ENCODE measurements around the gene KIF14. TPM values are rescaled to one million over a fixed set of nuclear protein-coding genes. Genes with fewer than 3 reads are reported as not detected.

KIF14 gene
- total and polyA plus RNA-seq, 2 of the 13 experiments (the other 11 are each of a cell fraction or from before 2014, with no cell fraction given): 3.3 to 11.2 TPM

DNA sequence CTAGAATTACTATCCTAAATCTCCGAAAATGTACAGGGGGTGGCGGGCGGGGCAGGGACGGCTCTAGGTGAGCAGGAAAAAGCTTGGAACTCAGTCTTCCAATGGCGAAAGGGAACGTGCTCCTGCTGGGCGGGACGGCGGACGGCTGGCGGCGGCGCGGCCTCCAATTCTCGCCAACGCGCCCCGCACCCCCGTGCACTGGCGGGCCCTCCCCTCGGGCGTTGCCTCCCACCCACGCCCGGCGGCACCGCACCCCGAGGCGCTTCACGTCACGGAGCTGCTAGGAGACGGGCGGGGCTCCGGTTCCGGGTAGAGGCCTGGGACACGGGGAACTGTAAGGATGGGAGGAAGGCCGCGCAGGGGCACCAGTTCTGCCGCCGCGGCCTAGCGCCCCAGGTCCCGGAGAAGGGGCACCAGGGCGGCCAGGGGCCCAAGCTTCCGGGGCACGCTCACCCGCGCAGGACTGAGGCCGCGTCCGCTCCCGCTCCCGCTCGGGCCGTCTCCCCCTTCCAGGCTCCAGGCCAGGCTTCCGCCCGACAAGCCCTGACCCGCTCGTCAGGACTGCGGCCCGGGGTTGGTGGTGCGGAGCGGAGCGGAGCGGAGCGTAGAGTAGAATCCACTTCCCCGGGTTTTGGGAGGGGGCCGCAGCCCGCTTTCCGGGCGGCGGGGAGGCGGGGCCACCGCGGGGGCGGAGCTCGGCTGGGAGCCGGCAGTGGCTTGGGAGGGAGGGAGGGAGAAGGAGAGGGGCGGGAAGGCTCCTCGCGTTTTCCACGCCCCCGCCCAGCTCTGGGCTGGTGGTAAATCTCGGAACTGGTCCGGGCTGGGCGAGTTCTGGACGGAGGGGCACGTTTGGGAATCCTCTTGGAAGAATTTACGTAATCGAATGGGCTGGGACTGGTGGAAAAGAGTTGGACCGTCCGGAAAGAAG lies 49.0 kb upstream of the KIF14 start, which contains the start of gene DDX59 (continued):
- TF ChIP-seq, protein P1, sequence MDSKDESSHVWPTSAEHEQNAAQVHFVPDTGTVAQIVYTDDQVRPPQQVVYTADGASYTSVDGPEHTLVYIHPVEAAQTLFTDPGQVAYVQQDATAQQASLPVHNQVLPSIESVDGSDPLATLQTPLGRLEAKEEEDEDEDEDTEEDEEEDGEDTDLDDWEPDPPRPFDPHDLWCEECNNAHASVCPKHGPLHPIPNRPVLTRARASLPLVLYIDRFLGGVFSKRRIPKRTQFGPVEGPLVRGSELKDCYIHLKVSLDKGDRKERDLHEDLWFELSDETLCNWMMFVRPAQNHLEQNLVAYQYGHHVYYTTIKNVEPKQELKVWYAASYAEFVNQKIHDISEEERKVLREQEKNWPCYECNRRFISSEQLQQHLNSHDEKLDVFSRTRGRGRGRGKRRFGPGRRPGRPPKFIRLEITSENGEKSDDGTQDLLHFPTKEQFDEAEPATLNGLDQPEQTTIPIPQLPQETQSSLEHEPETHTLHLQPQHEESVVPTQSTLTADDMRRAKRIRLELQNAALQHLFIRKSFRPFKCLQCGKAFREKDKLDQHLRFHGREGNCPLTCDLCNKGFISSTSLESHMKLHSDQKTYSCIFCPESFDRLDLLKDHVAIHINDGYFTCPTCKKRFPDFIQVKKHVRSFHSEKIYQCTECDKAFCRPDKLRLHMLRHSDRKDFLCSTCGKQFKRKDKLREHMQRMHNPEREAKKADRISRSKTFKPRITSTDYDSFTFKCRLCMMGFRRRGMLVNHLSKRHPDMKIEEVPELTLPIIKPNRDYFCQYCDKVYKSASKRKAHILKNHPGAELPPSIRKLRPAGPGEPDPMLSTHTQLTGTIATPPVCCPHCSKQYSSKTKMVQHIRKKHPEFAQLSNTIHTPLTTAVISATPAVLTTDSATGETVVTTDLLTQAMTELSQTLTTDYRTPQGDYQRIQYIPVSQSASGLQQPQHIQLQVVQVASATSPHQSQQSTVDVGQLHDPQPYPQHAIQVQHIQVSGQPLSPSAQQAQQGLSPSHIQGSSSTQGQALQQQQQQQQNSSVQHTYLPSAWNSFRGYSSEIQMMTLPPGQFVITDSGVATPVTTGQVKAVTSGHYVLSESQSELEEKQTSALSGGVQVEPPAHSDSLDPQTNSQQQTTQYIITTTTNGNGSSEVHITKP (CRISPR knock-in tag; IDR thresholded peaks at IDR 0.05; ENCODE audit: low read depth): no peak; the same call in 1 of the 2 replicates
- peak; percentile 75; the same call in 1 of the 2 replicates for TF ChIP-seq ZBTB1 (CRISPR knock-in tag; IDR thresholded peaks at IDR 0.05; ENCODE audit: borderline replicate concordance)
- no peak for TF ChIP-seq ATM (IDR thresholded peaks at IDR 0.05; ENCODE audit: borderline replicate concordance)
- TF ChIP-seq, protein P2, sequence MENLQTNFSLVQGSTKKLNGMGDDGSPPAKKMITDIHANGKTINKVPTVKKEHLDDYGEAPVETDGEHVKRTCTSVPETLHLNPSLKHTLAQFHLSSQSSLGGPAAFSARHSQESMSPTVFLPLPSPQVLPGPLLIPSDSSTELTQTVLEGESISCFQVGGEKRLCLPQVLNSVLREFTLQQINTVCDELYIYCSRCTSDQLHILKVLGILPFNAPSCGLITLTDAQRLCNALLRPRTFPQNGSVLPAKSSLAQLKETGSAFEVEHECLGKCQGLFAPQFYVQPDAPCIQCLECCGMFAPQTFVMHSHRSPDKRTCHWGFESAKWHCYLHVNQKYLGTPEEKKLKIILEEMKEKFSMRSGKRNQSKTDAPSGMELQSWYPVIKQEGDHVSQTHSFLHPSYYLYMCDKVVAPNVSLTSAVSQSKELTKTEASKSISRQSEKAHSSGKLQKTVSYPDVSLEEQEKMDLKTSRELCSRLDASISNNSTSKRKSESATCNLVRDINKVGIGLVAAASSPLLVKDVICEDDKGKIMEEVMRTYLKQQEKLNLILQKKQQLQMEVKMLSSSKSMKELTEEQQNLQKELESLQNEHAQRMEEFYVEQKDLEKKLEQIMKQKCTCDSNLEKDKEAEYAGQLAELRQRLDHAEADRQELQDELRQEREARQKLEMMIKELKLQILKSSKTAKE (CRISPR knock-in tag; IDR thresholded peaks at IDR 0.05; ENCODE audit: borderline replicate concordance): no peak
- TF ChIP-seq, protein P3, sequence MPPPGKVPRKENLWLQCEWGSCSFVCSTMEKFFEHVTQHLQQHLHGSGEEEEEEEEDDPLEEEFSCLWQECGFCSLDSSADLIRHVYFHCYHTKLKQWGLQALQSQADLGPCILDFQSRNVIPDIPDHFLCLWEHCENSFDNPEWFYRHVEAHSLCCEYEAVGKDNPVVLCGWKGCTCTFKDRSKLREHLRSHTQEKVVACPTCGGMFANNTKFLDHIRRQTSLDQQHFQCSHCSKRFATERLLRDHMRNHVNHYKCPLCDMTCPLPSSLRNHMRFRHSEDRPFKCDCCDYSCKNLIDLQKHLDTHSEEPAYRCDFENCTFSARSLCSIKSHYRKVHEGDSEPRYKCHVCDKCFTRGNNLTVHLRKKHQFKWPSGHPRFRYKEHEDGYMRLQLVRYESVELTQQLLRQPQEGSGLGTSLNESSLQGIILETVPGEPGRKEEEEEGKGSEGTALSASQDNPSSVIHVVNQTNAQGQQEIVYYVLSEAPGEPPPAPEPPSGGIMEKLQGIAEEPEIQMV (CRISPR knock-in tag; IDR thresholded peaks at IDR 0.05; ENCODE audit: low read depth): peak; percentile 68; the same call in 1 of the 2 replicates
- no peak; the same call in 1 of the 2 replicates for TF ChIP-seq ZNF614 (CRISPR knock-in tag; IDR thresholded peaks at IDR 0.05; ENCODE audit: borderline replicate concordance)
- TF ChIP-seq ZNF747 (CRISPR knock-in tag; IDR thresholded peaks at IDR 0.05; ENCODE audit: borderline replicate concordance): peak; percentile 68; the same call in 1 of the 2 replicates
- TF ChIP-seq TARDBP (CRISPR knock-in tag; IDR thresholded peaks at IDR 0.05): peak; percentile 93
- TF ChIP-seq ZBTB7A (CRISPR knock-in tag; IDR thresholded peaks at IDR 0.05): no peak; the same call in 1 of the 2 replicates
- TF ChIP-seq, protein P4, sequence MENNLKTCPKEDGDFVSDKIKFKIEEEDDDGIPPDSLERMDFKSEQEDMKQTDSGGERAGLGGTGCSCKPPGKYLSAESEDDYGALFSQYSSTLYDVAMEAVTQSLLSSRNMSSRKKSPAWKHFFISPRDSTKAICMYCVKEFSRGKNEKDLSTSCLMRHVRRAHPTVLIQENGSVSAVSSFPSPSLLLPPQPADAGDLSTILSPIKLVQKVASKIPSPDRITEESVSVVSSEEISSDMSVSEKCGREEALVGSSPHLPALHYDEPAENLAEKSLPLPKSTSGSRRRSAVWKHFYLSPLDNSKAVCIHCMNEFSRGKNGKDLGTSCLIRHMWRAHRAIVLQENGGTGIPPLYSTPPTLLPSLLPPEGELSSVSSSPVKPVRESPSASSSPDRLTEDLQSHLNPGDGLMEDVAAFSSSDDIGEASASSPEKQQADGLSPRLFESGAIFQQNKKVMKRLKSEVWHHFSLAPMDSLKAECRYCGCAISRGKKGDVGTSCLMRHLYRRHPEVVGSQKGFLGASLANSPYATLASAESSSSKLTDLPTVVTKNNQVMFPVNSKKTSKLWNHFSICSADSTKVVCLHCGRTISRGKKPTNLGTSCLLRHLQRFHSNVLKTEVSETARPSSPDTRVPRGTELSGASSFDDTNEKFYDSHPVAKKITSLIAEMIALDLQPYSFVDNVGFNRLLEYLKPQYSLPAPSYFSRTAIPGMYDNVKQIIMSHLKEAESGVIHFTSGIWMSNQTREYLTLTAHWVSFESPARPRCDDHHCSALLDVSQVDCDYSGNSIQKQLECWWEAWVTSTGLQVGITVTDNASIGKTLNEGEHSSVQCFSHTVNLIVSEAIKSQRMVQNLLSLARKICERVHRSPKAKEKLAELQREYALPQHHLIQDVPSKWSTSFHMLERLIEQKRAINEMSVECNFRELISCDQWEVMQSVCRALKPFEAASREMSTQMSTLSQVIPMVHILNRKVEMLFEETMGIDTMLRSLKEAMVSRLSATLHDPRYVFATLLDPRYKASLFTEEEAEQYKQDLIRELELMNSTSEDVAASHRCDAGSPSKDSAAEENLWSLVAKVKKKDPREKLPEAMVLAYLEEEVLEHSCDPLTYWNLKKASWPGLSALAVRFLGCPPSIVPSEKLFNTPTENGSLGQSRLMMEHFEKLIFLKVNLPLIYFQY (CRISPR knock-in tag; IDR thresholded peaks at IDR 0.05; ENCODE audit: borderline replicate concordance): peak; percentile 88; the same call in 1 of the 2 replicates
- TF ChIP-seq ZNF879 (CRISPR knock-in tag; IDR thresholded peaks at IDR 0.05): 0 out of 2 replicates have a peak, but pooled peaks have one; percentile 74
- TF ChIP-seq, protein P5, sequence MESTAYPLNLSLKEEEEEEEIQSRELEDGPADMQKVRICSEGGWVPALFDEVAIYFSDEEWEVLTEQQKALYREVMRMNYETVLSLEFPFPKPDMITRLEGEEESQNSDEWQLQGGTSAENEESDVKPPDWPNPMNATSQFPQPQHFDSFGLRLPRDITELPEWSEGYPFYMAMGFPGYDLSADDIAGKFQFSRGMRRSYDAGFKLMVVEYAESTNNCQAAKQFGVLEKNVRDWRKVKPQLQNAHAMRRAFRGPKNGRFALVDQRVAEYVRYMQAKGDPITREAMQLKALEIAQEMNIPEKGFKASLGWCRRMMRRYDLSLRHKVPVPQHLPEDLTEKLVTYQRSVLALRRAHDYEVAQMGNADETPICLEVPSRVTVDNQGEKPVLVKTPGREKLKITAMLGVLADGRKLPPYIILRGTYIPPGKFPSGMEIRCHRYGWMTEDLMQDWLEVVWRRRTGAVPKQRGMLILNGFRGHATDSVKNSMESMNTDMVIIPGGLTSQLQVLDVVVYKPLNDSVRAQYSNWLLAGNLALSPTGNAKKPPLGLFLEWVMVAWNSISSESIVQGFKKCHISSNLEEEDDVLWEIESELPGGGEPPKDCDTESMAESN (CRISPR knock-in tag; conservative IDR thresholded peaks at IDR 0.05): peak; percentile 59; the same call in 1 of the 2 replicates
- TF ChIP-seq ZNF101 (CRISPR knock-in tag; IDR thresholded peaks at IDR 0.05; ENCODE audit: borderline replicate concordance, low read depth): no peak
